Fibroblast of peridontal ligament (primary cell): Measurements from ENCODE around the gene SLC16A3.

Experiments
- DNase-seq: peaks from one replicate; pipeline ENCODE4 v3.0.0-alpha.2; 2010; ENCODE audit errors: extremely low read depth

SLC16A3 gene

DNA sequence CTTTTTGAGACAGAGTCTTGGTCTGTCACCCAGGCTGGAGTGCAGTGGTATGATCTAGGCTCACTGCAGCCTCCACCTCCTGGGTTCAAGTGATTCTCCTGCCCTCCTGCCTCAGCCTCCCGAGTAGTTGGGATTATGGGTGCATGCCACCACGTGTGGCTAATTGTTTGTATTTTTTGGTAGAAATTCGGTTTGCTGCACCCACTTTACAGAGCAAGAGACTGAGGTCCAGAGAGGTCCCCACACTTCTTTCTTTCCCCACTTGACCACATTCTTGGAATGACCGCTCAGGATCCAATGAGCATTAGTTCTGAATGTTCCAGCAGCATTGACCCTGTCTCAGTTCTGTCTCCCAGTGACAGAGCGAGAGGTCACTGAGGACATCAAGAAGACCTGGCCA lies 5.3 kb upstream of the SLC16A3 start:
- DNase-seq, result no peak

DNA sequence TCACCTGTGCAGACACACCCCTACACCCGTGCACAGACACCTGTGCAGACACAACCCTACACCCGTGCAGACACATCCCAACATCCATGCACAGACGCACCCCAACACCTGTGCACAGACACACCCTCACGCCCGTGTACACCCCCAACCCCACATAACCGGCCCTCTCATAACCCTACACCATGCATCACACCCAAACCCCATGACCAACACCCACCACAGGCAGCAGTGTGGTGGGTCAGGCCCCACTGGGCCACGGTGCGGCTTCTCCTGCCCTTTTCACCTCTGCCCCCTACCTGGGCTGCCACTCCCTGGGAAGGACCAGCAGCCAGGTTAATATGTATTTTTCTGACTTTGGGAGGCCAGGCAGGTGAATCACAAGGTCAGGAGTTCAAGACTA lies 4.2 kb upstream of the SLC16A3 start:
- DNase-seq, result no peak

DNA sequence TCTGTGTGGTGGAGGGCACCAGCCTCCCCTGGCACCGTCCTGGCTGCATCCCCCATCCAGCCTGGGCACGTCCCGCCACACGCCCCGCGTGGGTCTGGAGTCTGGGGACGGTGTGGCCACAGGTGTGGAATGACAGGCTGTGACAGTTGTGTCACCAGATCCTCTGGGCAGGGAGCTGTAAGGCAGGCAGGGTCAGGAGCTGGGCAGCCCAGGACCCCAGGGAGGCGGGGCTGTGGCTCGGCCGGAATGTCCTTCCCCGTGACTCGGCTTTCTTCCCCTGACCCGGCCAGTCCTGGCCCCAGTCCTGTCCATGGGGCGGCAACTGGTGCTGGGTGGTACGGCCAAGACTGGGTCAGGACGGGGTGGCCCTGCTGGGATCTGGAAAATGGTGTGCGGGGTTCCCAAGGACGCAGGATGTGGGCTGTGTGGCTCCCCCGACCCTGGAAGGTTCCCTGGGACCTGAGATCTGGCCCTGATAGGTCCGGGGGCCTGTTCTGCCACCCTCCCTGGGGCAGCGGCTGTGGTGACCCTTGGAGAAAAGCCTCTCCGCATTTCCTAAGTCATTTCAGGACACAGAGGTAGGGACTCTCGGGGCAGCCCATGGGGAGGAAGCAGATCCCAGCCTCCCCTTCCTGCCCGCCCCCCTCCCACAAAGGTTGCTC lies 3.3 kb upstream of the SLC16A3 start:
- no peak for DNase-seq

DNA sequence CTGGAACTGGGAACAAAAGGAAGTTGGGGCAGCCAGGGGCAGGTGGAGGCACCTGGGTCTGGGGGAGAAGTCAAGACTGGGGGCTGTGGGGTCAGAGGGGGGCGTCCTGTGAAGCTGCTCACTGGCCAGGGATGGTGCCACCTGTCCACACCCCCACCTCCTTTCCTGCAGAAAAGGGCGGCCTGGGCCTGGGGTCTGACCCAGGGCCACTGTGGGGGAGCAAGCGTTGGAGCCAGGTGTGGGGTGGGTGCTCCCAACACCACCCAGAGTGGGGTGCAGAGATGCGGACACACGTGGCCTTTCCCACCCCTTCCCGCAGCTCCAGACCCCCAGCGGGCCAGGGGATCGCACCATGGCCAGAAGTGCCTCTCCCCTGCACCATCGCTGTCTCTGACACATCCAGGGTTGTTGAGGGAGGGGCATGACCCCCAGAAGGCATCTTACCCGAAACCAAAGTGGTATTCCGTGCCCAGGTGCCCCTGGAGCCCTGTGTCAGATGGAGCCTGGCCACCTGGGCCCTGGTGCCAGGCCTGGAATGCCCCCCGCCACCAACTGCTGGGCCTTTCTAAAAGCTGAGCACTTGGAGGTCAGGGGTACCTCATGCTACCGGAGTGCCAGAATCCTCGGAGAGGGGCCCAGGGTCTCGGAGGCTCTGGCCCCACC lies 2.6 kb upstream of the SLC16A3 start:
- no peak for DNase-seq

DNA sequence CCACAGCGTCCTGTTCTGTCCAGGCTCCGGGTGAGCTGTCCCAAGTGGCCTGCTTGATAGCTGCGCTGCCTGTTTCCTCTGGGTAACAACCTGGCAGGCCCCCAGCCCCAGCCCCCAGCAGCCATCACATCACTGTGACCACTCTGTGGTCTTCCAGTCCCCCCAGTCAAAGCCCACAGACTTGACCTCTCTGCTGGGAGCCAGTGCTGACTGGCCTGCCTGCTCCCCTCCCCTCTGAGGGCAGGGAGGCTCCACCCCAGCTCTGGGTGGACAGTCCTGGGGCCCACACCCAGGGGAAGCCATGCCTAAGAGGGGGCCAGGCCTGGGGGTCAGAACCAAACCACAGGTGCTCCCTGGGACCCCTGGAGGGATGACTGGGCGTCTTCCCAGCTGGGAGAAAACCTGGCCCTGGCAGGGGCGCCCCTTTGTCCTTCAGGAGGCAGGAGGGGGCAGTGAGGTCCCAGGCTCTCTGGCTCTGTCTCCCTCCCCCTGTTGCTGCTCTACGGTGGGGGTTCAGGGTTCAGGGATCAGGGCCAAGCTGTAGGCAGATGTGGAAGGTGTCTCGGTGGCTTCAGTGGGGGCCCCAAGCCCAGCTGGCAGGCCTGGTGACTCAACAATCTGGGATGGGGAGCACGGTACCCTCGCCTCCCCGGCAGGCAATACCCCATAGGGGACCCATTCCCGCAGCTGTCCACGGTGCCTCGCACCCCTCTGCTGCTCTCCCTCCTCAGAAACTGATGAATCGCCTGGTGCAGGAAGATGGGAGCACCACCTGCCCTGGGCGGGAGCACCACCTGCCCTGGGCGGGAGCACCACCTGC lies 1.8 kb upstream of the SLC16A3 start:
- no peak for DNase-seq

DNA sequence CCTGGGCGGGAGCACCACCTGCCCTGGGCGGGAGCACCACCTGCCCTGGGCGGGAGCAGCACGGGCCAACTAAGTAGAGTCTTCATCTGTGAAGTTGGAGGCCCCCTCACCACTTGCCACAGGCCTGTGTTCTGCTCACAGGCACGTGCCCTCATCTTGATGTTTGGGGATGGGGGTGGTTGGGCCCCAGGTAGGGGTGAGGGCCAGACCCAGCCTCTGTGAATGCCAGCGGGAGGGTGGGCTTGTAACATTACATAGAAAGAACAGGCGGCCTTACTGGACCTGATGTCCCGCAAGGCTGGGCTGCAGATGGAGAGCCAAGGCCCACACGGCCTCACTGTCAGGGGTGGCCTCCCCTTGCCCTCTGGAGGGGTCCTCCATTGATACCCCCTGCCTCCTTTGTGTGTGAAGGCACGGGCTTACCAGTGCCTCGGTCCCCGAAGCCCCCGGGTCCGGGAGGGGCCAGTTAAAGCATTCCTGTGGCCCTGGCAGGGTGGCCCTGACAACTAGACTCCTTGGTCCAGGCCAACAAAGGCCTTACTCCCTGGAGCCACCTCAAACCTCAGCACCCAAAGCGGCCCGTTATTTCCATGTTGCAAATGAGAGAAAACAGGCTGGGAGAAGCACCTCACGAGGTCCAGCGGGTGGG lies 1.1 kb upstream of the SLC16A3 start:
- no peak for DNase-seq

DNA sequence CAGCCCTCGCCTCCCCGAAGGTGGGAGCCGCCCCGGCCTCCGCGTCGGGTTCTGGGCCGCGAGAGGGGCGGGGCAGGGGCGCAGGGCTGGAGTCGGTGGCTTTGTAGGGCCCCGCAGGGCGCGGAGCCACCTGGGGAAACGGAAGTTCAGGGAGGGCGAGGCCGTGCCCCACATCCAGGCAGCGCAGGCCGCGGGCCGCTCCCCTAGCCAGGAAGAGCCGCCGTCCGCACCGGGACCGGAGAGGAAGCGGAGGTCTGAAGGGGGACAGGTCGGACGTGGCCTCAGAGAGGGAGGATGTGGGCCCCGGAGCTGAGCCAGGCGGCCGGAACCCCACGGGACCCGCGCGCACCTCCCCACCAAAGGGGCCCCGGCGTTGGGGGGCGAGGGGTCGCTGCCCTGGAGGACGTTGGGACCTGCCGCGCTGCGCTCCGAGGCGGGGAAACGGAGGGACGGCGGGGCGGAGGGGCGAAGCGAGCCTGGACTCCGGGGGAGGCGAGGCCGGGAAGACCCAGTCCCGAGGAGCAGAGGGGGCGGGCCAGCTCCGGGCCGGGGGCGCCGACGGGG lies 482 bp upstream of the SLC16A3 start:
- DNase-seq, result no peak

DNA sequence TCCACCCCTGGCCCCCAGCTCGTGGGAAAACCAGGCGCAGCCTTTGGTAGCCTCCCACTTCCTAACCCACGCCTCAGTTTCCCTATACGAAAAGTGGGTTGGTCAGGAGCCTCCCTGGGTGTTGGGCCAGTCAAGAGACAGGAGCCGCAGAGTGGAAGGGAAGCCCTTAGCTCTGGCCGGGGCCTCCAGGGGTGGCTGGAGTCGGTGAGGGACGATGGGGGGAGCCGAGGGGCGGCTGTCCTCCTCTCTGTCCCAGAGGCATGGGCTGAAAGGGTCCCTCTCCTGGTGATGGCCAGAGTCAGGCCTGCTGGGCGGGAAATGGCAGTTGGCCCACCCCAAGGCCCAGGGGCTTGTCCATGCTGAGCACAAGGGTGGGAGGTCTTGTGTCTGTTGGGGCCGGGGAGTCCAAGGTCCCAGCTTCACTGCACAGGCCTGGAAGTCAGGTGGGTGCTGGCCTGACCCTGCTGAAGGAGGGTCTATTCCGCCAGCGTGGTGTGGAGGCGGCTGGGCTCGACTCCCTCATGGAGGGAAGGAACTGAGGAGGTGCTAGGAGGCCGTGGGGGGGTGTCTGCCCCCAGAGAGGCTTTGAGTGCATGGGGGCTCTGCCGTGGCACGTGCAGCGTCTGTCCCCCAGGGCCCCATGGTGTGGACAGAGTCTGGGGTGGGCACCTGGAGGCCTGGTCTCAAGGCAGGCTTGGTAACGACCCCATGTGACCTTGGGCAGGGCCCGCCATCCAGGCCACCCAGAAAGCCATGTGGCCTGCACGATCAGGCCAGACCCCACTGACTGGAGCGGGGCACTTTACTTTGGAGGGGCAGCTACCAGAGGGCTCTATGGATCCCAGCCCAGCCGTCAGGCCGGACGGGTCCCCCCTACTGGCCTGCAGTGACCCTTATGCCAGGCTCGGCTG lies 1.1 kb downstream of the SLC16A3 start:
- DNase-seq, result no peak

DNA sequence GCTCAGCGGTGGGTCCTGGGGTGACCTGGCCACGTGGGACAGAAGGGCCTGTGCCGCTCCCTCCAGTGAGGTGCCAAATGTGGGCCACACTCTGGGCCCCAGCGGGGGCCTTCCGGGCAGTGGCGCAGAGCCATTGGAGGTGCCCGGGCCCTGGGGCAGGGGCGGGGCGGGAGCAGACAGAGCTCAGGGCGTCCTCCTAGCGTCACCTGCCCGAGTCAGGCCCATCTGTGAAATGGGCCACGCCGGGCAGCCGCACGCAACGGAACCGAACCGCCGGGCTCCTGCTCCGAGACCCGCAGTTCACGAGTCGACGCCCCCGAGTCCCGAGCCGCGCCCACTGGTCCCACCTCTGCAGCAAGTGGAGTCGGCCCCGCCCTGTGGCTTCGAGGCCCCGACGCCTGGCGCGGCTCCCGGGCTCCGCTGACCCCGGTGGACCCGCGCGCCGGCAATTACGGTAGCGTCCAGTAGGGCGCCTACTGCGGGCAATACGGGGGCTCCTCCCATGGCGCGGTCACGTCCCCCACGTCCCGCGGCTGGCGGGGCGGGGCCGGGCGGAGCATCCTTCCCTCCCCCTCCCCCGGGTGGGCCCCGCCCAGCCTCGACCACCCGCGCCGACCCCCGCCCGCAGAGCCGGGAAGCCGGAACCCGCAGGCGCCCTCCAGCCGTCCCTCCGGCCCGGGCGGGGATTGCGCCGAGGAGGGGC lies 1.9 kb downstream of the SLC16A3 start:
- DNase-seq, result peak; percentile 65

DNA sequence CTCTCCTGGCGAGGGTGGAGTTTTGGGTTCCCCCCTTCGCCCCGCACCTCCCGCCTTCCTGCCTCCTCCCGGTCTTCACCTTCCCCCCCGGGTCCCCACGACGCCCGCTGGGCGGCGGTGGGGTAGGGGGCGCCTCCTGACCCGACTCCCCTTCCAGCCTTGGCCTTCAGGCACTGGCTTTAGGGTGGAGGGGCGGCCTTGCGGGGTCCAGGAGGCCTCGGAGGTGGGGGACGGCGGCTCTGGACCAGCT lies 2.4 kb downstream of the SLC16A3 start:
- no peak for DNase-seq

DNA sequence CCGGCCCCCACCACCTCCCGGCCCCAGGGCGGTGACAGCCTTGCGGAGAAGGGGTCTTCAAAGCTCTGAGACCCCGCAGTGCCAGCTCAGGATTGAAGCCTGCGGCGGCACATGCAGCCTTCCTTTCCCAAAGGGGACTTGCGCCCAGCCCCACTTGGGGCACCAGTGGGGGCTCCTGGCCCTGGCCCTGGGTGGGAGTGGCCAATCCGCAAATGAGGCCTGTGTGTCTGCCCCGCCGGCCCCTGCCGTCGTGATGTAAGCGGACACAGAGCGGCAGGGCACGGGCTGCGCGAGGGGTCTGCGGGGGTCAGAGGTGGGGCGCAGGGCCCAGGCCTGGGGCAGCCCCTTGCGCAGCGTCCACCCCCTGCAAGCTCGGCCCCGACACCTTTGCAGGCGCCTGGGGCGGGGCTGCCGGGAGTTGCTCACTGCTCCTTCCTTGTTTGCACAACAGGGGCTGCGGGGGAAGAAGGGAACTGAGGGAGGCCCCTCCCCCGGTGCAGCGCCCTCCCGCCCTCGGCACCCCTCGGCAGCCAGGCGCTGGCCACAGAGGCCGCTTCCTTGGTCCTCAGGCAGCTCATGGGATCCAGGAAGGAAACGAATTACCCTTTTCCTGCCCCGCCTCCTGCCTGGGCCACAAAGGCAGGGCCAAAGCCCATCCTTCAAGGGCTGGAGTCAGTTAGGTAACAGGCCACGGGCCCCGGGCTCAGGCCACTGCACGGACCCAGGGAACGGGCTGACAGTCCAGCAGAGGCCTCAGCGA lies 2.9 kb downstream of the SLC16A3 start:
- DNase-seq, result no peak

DNA sequence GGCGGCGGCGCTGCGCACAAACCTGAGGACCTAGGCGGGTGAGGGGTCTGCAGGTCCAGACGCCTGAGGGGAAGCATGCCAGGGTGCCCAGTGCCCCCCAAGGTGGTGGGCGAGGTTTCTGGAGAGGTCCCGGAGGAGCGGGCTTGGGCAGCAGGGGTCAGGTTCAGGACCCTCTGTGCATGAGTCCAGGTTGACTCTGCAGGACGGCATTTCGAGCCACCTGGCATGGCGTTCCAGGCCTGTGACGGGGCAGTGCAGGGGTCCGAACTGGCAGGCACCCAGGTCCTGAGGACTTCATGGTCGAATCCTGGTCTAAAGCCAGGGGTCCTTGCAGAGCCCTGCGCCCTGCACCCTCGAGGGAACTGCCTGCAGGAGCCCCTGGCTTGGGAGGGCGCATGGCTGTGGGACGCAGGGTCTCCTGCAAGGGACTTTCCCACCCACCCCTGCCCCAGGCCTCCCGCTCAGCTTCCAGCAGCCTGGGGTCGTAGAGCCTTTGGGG lies 3.5 kb downstream of the SLC16A3 start:
- DNase-seq, result no peak

DNA sequence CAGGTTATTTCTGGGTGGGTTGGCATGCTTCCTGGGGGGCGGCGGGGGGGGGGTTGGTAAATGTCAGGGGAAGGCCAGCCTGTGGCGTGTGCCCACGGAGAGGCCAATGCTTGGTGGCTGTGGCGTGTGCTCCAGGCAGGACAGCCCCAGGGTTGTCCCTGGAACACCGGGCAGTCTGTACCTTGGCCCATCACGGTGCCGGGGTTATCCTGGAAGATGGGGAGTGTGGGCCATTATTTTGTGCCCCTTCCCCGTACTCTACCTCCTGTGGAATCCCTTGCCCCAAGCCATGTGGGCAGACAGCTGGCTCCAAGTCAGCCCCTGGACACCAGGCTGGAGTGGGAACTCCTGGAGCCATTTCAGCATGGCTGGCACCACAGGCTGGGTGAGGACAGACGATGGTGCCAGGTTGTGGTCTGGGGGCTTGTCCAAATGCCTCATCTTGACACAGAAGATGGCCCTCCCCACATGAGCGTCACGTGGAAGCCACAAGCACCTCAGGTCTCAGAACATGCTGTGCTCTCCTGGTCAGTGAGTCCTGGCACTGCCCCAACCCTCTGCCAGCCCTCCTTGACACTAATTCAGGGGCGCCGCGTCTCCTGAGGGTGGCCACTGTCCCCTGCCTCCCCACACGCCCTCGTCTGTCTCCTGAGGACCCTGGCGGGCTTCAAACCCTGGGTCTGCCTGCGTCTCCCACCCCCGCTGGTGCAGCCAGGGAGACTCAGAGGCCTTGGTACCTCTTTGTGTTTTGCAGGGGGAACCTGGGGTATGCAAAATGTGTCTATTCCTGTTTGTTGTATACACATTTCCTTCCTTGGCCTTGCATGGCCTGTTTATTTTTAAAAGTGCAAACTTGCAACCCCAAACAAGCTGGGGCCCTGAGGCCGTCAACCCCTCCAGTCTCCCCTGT lies 4.3 kb downstream of the SLC16A3 start:
- DNase-seq, result no peak

DNA sequence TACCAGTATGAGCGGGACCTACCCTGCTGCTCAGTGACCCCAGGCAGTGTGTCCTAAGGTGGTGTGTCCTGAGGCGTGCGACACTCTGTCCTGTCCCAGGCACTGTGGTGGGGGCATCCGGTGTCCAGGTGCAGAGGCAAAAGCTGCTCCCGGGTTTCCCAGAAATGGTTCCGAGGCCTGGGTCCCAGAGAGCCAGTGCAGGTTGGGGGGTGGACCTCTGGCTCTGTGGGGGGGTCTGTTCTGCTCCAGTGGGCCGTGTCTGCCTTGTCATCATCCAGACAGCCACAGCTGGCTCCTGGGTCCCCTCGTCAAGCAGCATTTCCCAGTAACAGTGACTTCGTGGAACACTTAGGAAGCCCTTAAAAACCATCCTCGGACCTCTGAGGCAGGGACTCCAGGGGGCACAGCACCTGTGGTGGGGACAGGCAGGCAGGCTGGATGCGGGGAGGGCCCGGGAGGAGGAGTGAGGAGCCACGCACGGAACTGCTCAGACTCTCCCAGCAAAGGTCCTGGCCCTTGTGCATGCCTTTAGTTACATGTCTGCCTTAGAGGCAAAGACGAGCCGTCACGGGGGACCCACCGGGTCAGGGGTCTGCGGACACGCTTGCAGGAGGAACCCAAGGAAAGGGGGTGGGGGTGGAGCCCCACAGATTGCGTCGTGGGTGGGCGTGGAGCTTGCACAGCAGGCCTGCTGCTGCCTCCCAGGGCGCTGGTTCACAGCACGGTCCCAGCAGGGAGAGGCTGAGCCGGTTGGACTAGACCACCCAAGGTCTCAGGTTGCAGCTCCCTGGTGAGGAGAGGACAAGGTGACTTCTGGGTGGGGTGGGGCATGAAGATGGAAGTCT lies 5.6 kb downstream of the SLC16A3 start:
- DNase-seq, result no peak

DNA sequence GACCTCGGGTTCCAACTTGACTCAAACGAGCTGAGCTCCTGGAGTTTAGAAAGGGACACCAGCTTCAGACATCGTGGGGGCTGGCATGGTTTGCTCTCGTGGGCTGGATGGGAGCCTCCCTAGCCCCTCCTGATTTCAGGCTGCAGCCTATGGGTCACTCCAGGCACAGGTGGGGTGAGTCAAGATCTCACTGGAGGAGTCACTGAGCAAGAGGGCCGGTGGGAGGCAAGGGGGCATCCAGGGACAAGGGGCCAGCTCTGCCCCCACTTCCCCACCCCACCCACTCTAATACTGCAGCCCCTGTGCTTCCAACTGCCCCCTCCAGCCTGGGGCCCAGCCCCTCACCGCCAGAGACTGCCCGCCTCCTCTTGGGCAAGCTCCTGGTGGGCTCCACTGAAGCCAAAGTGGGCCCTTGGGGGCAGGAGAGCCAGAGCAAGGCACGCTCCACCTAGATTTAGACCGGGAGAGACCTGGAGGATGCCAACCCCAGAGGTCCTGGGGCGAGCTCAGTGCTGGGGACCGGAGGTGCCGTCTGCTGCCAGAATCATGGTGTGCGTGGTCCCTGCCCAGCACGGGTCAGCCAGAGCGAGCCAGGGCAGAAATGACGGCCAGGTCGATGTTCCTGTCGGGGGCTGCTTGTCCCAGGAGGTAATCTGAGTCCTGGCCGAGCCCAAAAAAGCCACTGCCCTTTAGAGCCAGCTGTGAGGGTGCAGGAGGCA lies 6.4 kb downstream of the SLC16A3 start:
- no peak for DNase-seq

DNA sequence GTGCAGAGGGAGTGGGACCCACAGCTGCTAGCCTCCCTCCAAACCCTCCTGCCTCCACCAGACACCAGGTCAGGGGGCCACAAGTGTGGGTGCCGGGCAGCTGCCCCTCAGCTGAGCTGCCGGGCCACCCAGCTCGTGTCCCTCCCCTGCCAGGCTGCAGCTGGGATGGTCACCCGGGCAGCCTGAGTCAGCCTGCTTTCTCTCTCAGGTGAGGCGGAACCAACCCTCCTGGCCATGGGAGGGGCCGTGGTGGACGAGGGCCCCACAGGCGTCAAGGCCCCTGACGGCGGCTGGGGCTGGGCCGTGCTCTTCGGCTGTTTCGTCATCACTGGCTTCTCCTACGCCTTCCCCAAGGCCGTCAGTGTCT lies 6.9 kb downstream of the SLC16A3 start:
- no peak for DNase-seq
